ENCODE data around the gene LRRC75B. TPM values are rescaled to one million over a fixed set of nuclear protein-coding genes. Genes with fewer than 3 reads are reported as not detected.
"Not testable (repeated sequence)": the region's sequence is repeated elsewhere in the genome, so short reads cannot be mapped to it uniquely, and the experiment has no call there.

Gene LRRC75B
- total and polyA plus RNA-seq, 9 of the 15 experiments (the other 6 are each of a cell fraction or from before 2014, with no cell fraction given), result 0.10 to 2.8 (median 1.0) TPM; not detected in 1

- H3K9me1 ChIP-seq (ENCODE audit: control insufficient read depth, insufficient read depth, low read length); FAIRE-seq; ATAC-seq; H3K9ac ChIP-seq (ENCODE audit: insufficient read depth in 1 of 2, low read depth in 2 of 2, low read length in 2 of 2); POLR2A ChIA-PET; H4K20me1 ChIP-seq (replicated peaks; ENCODE audit: control insufficient read depth, insufficient read depth, low read length); H3K27ac ChIP-seq (ENCODE audit: extremely low read depth, low read depth, low read length); H3K36me3 ChIP-seq (ENCODE audit: control insufficient read depth, insufficient read depth, low read length); DNase-seq (ENCODE audit: extremely low read depth in 1 of 4, low spot score in 3 of 4); H3K9me3 ChIP-seq (replicated peaks; ENCODE audit: control insufficient read depth, insufficient read depth, low read depth, low read length); BruUV-seq (replicated peaks); CTCF ChIA-PET (ENCODE audit: low intra/inter-chr PET ratio); in situ Hi-C loops (cut with MboI); H3K4me3 ChIP-seq; H3K27me3 ChIP-seq (ENCODE audit: control insufficient read depth in 2 of 2, insufficient read depth in 2 of 2, low read length in 2 of 2); H3K4me2 ChIP-seq (ENCODE audit: insufficient read depth, low read length); H2AFZ ChIP-seq (ENCODE audit: low read depth, low read length); intact Hi-C loops (cut with micrococcal nuclease); H3K79me2 ChIP-seq (ENCODE audit: control insufficient read depth, insufficient read depth, low read length): not testable (repeated sequence)
- H3K4me1 ChIP-seq (replicated peaks in 1 of 2; ENCODE audit: control insufficient read depth in 2 of 2, insufficient read depth in 2 of 2, low read length in 2 of 2), result peaks cover 0 to 29% of the 10 kb centered on the region in 2 experiments; a peak in 2 of 5 replicates
- 41% methylated on average over 6 of the region's 9 CpGs for WGBS (ENCODE audit: insufficient coverage, low coverage, missing lambda C conversion rate)
Measured at GRCh38 chr22:24597076-24597475, 4.2 kb upstream of the LRRC75B start.

GRCh38 chr22:24595863-24596262 is 3.0 kb upstream of the LRRC75B start:
- H3K4me1 ChIP-seq (replicated peaks in 1 of 2; ENCODE audit: control insufficient read depth in 2 of 2, insufficient read depth in 2 of 2, low read length in 2 of 2), result peaks cover 0 to 22% of the 10 kb centered on the region in 2 experiments; a peak in 2 of 5 replicates
- no peak overlapping the region for H3K4me2 ChIP-seq (ENCODE audit: insufficient read depth, low read length)
- intact Hi-C loops (cut with micrococcal nuclease) (no loop called here), in situ Hi-C loops (cut with MboI) (no loop called here)
- no TSS peak for BruUV-seq (replicated peaks)
- ChIA-PET CTCF (ENCODE audit: low intra/inter-chr PET ratio) (no interaction called here), POLR2A (interaction anchor here (0.8 kb wide), 1 partner anchor 10 kb away, joined by 3 read pairs; no protein-coding TSS in a partner anchor)
- no peaks in the 10 kb centered on the region for H3K9me3 ChIP-seq (replicated peaks; ENCODE audit: control insufficient read depth, insufficient read depth, low read depth, low read length)
- 73% methylated on average over 4 of the region's 4 CpGs for WGBS (ENCODE audit: insufficient coverage, low coverage, missing lambda C conversion rate)
- FAIRE-seq (no peak), DNase-seq (ENCODE audit: extremely low read depth in 1 of 4, low spot score in 3 of 4) (no peak), ATAC-seq (no peak)
- no peak overlapping the region for H2AFZ ChIP-seq (ENCODE audit: low read depth, low read length)
- no peaks in the 10 kb centered on the region for H3K79me2 ChIP-seq (ENCODE audit: control insufficient read depth, insufficient read depth, low read length)
- no peaks in the 10 kb centered on the region for H4K20me1 ChIP-seq (replicated peaks; ENCODE audit: control insufficient read depth, insufficient read depth, low read length)
- no peaks in the 10 kb centered on the region for H3K36me3 ChIP-seq (ENCODE audit: control insufficient read depth, insufficient read depth, low read length)
- H3K27me3 ChIP-seq (ENCODE audit: control insufficient read depth in 2 of 2, insufficient read depth in 2 of 2, low read length in 2 of 2), result no peaks in the 10 kb centered on the region
- no peaks in the 10 kb centered on the region for H3K9me1 ChIP-seq (ENCODE audit: control insufficient read depth, insufficient read depth, low read length)
- H3K4me3 ChIP-seq, result no peak overlapping the region
- no peak overlapping the region for H3K9ac ChIP-seq (ENCODE audit: insufficient read depth in 1 of 2, low read depth in 2 of 2, low read length in 2 of 2)
- no peak overlapping the region for H3K27ac ChIP-seq (ENCODE audit: extremely low read depth, low read depth, low read length)
- TF ChIP-seq DMBX1 (CRISPR knock-in tag; IDR thresholded peaks at IDR 0.05; ENCODE audit: borderline replicate concordance), result no peak
- no peak for TF ChIP-seq ZNF592 (IDR thresholded peaks at IDR 0.05)
- TF ChIP-seq PCBP1 (IDR thresholded peaks at IDR 0.05; ENCODE audit: low read depth, low read length, poor library complexity, severe bottlenecking), result no peak
- TF ChIP-seq MAFF (IDR thresholded peaks at IDR 0.05; ENCODE audit: low read length), result no peak
- no peak for TF ChIP-seq SMARCC2 (IDR thresholded peaks at IDR 0.05; ENCODE audit: low read depth)
- no peak for TF ChIP-seq GATA2 (CRISPR knock-in tag; IDR thresholded peaks at IDR 0.05)
- TF ChIP-seq ZNF668 (CRISPR knock-in tag; IDR thresholded peaks at IDR 0.05), result no peak
- no peak for TF ChIP-seq TAF1 (IDR thresholded peaks at IDR 0.05; ENCODE audit: control insufficient read depth, extremely low read depth, insufficient read depth, low read length, severe bottlenecking)
- TF ChIP-seq RBM15 (IDR thresholded peaks at IDR 0.05; ENCODE audit: insufficient read depth, low read length), result no peak
- TF ChIP-seq, protein P1, sequence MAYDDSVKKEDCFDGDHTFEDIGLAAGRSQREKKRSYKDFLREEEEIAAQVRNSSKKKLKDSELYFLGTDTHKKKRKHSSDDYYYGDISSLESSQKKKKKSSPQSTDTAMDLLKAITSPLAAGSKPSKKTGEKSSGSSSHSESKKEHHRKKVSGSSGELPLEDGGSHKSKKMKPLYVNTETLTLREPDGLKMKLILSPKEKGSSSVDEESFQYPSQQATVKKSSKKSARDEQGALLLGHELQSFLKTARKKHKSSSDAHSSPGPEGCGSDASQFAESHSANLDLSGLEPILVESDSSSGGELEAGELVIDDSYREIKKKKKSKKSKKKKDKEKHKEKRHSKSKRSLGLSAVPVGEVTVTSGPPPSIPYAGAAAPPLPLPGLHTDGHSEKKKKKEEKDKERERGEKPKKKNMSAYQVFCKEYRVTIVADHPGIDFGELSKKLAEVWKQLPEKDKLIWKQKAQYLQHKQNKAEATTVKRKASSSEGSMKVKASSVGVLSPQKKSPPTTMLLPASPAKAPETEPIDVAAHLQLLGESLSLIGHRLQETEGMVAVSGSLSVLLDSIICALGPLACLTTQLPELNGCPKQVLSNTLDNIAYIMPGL (CRISPR knock-in tag; IDR thresholded peaks at IDR 0.05), result no peak
- no peak for TF ChIP-seq ZEB2 (IDR thresholded peaks at IDR 0.05)
